Endometrial microvascular endothelial cells (primary cell): Measurements from ENCODE around the gene PGBD1. TPM values are rescaled to one million over a fixed set of nuclear protein-coding genes. Genes with fewer than 3 reads are reported as not detected.
"Not testable (repeated sequence)": the region's sequence is repeated elsewhere in the genome, so short reads cannot be mapped to it uniquely, and the experiment has no call there.

ENCODE experiments used
- in situ Hi-C: cut with HindIII; loops from 2 replicates; pipeline ENCODE4 v1.10.0; 2017; ENCODE audit warnings: low sequenced_read_pairs, low pct_unique_long_range_greater_than_20kb; ENCODE audit errors: inconsistent ontology term
- total RNA-seq: library from RNA; depleted of rRNA; stranded (reverse); fragments of >200 nt; gene quantifications from one replicate; pipeline ENCODE4 v1.2.3, GENCODE V29; 2015; ENCODE audit errors: inconsistent ontology term

The PGBD1 gene
- total RNA-seq, 1 donor from 2014 or later = 11.9 TPM

- in situ Hi-C loops = no loop called here
These were observed 14.8 kb upstream of the PGBD1 start for GRCh38 chr6:28266563-28266961.

DNA sequence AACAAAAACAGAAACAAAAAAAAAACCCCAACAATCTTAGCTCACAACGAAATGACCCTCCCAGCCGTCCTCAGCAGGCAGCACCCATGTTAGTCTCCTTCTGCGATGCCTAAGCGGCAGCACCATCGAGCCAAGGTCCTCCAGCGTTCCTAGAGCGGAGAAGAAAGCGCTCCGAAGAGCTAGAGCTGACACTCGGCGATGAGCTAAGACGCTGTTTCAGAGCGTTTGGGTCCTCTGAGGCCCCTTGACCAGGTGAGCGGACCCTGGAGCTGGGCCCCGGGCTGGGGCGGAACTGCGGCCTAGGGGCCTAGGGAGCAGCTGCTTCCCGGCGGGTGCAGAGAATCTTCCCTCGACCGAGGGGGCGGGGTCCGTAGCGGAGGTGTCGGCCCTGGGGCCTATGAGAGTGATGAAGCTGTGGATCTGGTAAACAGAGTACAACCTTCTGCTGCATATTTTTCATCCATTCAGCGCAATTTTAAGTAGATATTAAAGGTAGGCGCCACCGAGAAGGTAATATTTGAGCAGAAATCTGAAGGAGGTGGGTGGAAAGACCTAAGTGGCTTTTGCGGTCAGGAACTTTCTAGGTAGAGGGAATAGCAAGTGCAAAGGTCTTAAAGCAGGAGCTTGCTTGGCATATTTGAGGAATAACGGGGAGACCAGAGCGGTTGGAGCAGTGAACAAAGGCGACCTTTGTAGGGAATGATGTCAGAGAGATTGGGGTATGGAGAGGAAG, 14.2 kb upstream of the PGBD1 start, which contains the start of gene ZSCAN26:
Gene ZSCAN26 (plus strand): TSS at position 182 of the 733 bp plus-strand sequence. CDS start 4,777 bp downstream, outside the sequence.
- in situ Hi-C loops = no loop called here

GRCh38 chr6:28267695-28268059, 13.7 kb upstream of the PGBD1 start:
- in situ Hi-C loops = no loop called here

GRCh38 chr6:28269492-28269891, 11.9 kb upstream of the PGBD1 start:
- in situ Hi-C loops = no loop called here

DNA sequence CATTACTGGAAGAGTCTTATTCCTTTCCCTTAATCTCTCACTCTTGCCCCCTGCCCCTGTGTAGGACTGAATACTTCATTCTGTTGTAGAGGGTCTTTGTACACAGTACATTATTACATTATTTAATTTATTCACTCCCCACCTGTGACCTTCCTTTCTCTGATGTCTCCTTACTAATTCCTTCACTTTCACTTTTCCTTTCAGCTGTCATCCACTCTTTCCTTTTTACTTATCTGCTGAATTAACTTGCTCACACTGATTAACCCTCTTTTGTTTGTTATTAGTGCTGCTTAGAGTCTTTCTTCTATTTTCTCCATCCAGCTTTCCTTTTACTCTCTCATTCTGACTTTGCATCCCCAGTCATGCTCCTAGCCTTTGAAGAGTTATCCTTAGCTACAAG, 6.5 kb upstream of the PGBD1 start:
- in situ Hi-C loops = no loop called here

GRCh38 chr6:28277746-28278145, 3.6 kb upstream of the PGBD1 start:
- in situ Hi-C loops = no loop called here

DNA sequence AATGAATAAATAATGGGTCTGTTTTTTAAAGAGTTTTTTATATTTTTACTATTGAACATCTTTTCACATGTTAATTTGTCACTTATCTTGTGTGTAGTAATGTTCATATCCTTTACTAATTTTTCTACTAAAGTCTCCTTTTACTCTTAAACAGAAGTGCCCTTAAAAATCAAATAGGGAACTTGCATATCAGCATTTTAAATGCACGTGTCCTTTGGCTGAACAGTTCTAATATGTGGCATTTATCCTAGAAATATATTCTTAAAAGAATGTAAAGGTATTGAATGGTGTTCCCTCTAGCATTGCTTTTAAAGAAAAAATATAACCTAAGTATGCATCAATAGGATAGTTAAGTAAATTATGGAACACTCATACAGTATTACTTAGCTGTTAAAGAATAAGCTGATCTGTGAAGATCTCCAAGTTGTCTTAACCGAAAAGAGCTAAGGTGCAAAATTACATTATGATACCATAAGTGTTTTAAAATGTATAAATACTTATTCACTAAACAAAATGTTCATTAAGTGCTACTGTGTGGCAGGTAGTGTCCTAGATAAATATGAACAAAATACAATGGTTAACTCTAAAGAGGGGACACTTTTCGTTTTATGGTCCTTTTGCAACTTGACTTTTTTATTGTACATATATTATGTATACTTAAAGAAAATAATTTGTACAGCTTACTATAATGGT, 631 bp upstream of the PGBD1 start:
- in situ Hi-C loops = no loop called here

- in situ Hi-C loops = no loop called here
These were observed 1.6 kb downstream of the PGBD1 start for GRCh38 chr6:28282926-28283325.

GRCh38 chr6:28291573-28291972, 10.2 kb downstream of the PGBD1 start:
- in situ Hi-C loops = no loop called here

GRCh38 chr6:28295326-28295725, 14.0 kb downstream of the PGBD1 start:
- in situ Hi-C loops = no loop called here

DNA sequence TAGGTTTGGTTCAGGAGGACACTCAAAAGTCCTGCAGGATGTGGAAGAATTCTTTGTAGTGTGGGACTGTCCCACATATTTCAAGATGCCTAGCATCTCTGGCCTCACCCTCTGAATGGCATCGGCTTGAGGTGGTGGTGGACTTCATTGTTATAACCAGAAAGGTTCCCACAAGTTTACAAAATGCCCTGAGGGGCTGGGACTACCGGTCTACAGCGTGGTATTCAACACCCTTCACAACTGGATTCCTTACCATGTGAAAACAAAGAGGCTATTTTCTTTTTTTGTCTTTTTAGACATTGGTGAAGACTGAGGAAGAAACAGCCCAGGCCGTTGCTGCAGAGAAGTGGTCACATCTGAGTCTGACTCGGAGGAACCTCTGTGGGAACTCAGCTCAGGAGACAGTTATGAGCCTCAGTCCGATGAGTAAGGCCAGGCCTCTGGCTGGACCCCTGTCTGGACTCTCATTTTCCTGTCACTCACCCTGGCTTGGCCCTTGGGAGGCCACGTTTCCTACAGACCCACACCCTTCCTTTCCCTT, 15.2 kb downstream of the PGBD1 start:
- in situ Hi-C loops = no loop called here

- in situ Hi-C loops = no loop called here
These were observed 22.2 kb downstream of the PGBD1 start for GRCh38 chr6:28303570-28303969.

GRCh38 chr6:28306363-28306762, 25.0 kb downstream of the PGBD1 start:
- in situ Hi-C loops = not testable (repeated sequence)

- in situ Hi-C loops = no loop called here
These were observed 29.9 kb downstream of the PGBD1 start for GRCh38 chr6:28311139-28311823.

DNA sequence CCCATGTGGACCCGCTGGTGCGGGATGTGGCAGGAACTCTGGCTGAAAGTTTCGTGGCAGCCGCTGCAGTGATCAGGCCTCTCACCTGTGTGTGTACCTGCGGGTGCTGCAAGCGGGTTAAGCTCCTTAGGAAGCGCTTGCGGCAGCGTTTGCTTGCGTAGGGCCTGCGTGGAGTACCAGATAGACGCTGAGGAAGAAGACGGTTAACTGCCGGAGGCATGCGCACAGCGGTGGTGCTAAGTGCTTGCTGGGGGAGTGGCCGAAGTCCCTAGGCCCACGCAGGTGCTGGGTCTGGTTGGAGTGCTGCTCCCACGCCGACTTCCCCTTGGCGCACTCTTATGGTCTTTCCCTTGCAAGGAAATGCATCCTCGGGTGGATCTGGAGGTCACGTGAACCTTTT, 31.6 kb downstream of the PGBD1 start:
- in situ Hi-C loops = no loop called here

DNA sequence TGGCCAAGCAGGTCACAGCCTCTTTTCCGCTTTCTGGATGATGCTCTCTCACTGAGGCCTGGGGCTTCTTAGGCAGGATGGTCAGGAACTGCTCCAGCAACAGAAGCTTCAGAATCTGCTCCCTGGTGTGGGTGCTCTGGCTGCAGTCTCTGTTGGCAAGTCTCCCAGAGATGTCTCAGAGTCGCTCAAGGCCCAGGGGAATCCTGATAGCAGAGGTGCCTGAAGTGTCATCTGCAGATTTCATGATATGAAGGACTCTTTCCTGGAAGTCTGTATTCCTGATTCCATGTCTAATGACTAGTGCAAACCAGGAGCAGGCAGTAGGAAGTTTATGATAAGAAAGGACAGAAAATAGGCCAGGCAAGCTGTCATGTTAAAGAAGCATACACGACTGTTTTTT, 34.3 kb downstream of the PGBD1 start:
- in situ Hi-C loops = no loop called here

DNA sequence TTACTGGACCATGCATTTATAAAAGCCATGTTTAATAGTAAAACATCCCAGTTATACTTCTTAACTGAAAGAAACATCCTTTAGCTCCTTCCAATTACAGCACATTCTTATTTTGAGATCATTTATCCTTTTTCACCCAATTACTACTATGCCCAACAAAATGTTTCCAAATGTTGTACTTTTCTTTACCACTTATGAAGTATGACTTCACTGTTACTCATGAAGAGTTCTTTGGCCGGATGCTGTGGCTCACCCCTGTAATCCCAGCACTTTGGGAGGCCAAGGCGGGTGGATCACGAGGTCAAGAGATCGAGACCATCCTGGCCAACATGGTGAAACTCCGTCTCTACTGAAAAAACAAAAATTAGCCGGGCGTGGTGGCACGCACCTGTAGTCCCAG, 36.5 kb downstream of the PGBD1 start:
- in situ Hi-C loops = not testable (repeated sequence)

GRCh38 chr6:28322661-28323060, 41.3 kb downstream of the PGBD1 start:
- in situ Hi-C loops = no loop called here

DNA sequence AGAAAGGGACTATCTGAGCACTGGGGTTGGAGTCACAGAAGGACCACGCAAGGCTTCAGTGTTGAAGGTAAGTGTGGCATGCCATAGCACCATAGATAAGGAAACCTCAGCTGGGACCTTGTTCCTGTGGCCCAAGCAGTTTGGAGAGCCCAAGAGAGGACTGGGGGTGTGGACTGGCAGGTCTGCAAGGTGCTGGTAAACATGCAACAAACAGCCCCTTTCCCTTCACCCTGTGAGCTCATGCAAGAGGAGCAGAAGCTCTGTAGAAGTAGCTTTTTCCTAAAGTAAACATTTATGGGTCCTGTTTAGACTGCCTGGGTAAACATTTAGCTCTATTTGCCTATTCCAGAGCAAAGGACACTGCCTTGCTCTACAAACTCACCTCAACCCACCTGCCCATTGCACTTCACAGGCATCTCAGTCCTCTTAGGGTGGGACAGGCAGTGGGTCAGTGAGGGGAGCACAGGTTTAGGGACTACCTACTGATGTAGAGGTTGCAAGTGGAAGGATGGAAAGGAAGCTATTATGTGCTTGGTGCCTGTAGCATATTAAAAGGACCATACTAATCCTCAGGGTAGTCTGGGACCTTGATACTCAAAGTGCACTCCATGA, 42.5 kb downstream of the PGBD1 start:
- in situ Hi-C loops = no loop called here
